AG08396 (cell line): ENCODE results near the gene MPRIP.
"Not testable (repeated sequence)": the region's sequence is repeated elsewhere in the genome, so short reads cannot be mapped to it uniquely, and the experiment has no call there.

Source experiments
- DNase-seq: peaks from one replicate; pipeline ENCODE4 v3.0.0; 2012; ENCODE audit warnings: low spot score, mixed read lengths

MPRIP gene

GRCh38 chr17:17168401-17168800 lies 126.1 kb downstream of the MPRIP start:
- no peak for DNase-seq

GRCh38 chr17:17169396-17169795 lies 127.1 kb downstream of the MPRIP start:
- no peak for DNase-seq

- no peak for DNase-seq
Observed at GRCh38 chr17:17170346-17170985, 128.2 kb downstream of the MPRIP start.

GRCh38 chr17:17171186-17171585 lies 128.9 kb downstream of the MPRIP start:
- no peak for DNase-seq

- DNase-seq: no peak
Observed at GRCh38 chr17:17172001-17172939, 130.0 kb downstream of the MPRIP start.

- no peak for DNase-seq
Observed at GRCh38 chr17:17172990-17173389, 130.7 kb downstream of the MPRIP start.

- DNase-seq: no peak
Observed at GRCh38 chr17:17173921-17174320, 131.7 kb downstream of the MPRIP start.

- no peak for DNase-seq
Observed at GRCh38 chr17:17175340-17175739, 133.1 kb downstream of the MPRIP start.

- no peak for DNase-seq
Observed at GRCh38 chr17:17175917-17176316, 133.7 kb downstream of the MPRIP start.

GRCh38 chr17:17176341-17176740 lies 134.1 kb downstream of the MPRIP start:
- no peak for DNase-seq

GRCh38 chr17:17177176-17177575 lies 134.9 kb downstream of the MPRIP start:
- DNase-seq: no peak

GRCh38 chr17:17179371-17179827 lies 137.1 kb downstream of the MPRIP start:
- DNase-seq: no peak

- DNase-seq: no peak
Observed at GRCh38 chr17:17180141-17180603, 137.9 kb downstream of the MPRIP start.

- DNase-seq: no peak
Observed at GRCh38 chr17:17180741-17181525, 138.7 kb downstream of the MPRIP start.

- no peak for DNase-seq
Observed at GRCh38 chr17:17181666-17182597, 139.7 kb downstream of the MPRIP start.

GRCh38 chr17:17182598-17183136 lies 140.4 kb downstream of the MPRIP start:
- no peak for DNase-seq

- no peak for DNase-seq
Observed at GRCh38 chr17:17183744-17184143, 141.5 kb downstream of the MPRIP start.

- DNase-seq: not testable (repeated sequence)
Observed at GRCh38 chr17:17184985-17185757, 142.9 kb downstream of the MPRIP start.

GRCh38 chr17:17186051-17186450 lies 143.8 kb downstream of the MPRIP start:
- no peak for DNase-seq
